Natural killer cell (primary cell): ENCODE data around the gene ANK2. TPM values are rescaled to one million over a fixed set of nuclear protein-coding genes. Genes with fewer than 3 reads are reported as not detected.

Experiments
- ATAC-seq, 3 donors: fragments of 150-1000 bp in 2 of 3; fragments of 200-7000 bp in 1 of 3; cut with Tn5 transposase; 1 replicate in 1 of 3; 2 replicates in 2 of 3; pipeline ENCODE4 v1.10.0; 2021; ENCODE audit warnings: mild to moderate bottlenecking in 2 of 3, moderate library complexity in 2 of 3
- DNase-seq, 2 donors: peaks; one replicate each; pipeline versions ENCODE4 v3.0.0 to v3.0.0-alpha.2; 2013 to 2021; ENCODE audit warnings: mixed read lengths in 1 of 2
- H3K27ac ChIP-seq: one replicate; pipeline ENCODE4 v1.5.1; 2013; ENCODE audit warnings: mild to moderate bottlenecking, low read length
- H3K27me3 ChIP-seq: one replicate; pipeline ENCODE4 v1.6.1; 2013; ENCODE audit warnings: low read length; ENCODE audit not compliant: control insufficient read depth, insufficient read depth
- H3K36me3 ChIP-seq: one replicate; pipeline ENCODE4 v1.6.1; 2013; ENCODE audit warnings: low read length; ENCODE audit not compliant: control insufficient read depth, insufficient read depth
- H3K4me1 ChIP-seq: one replicate; pipeline ENCODE4 v1.6.1; 2013; ENCODE audit warnings: low read length; ENCODE audit not compliant: control insufficient read depth, insufficient read depth
- H3K4me3 ChIP-seq: one replicate; pipeline ENCODE4 v1.5.1; 2013; ENCODE audit warnings: low read length
- H3K9me3 ChIP-seq: one replicate; pipeline ENCODE4 v1.6.1; 2013; ENCODE audit warnings: low read length; ENCODE audit not compliant: control insufficient read depth, insufficient read depth
- H3K27ac Mint-ChIP-seq, 2 donors: one replicate each; pipeline ENCODE4 v1.8.0; 2022; ENCODE audit warnings: mild to moderate bottlenecking in 2 of 2, mixed read lengths in 2 of 2, moderate library complexity in 1 of 2
- H3K27me3 Mint-ChIP-seq, 2 donors: one replicate each; pipeline ENCODE4 v1.8.0; 2022; ENCODE audit warnings: low read depth in 2 of 2, mixed read lengths in 2 of 2
- H3K36me3 Mint-ChIP-seq: one replicate; pipeline ENCODE4 v1.8.0; 2022; ENCODE audit warnings: mixed read lengths
- H3K4me1 Mint-ChIP-seq, 2 donors: one replicate each; pipeline ENCODE4 v1.8.0; 2022; ENCODE audit warnings: mixed read lengths in 2 of 2
- H3K4me3 Mint-ChIP-seq: one replicate; pipeline ENCODE4 v1.8.0; 2022; ENCODE audit warnings: mild to moderate bottlenecking, moderate library complexity, mixed read lengths
- H3K9me3 Mint-ChIP-seq, 2 donors: one replicate each; pipeline ENCODE4 v1.8.0; 2022; ENCODE audit warnings: mixed read lengths in 2 of 2
- CTCF ChIP-seq: fragments of 200-600 bp; IDR thresholded peaks from one replicate; pipeline ENCODE4 v1.8.0; 2022; ENCODE audit warnings: antibody characterized with exemption
- WGBS: methylation state at CpG from one replicate; pipeline ENCODE4 v1.1.7; 2013; ENCODE audit warnings: missing lambda C conversion rate; ENCODE audit not compliant: insufficient coverage; 5-methylcytosine and 5-hydroxymethylcytosine counted together
- intact Hi-C: fragments of 100-400 bp; cut with micrococcal nuclease; formaldehyde crosslinking; loops from one replicate; pipeline ENCODE4 v1.14.2; 2022
- total RNA-seq, 4 donors: library from RNA; stranded (reverse); fragments of 120-200 nt in 1 of 4; gene quantifications; one replicate each; pipeline versions ENCODE4 v1.2.3 to v1.2.4, GENCODE V29; 2013 to 2022

Gene ANK2
- total RNA-seq, 3 donors from 2014 or later (not counting 1 experiment from before 2014, with no cell fraction given), result 0.05 TPM; not detected in 2

GRCh38 chr4:113328514-113328913, 279.1 kb downstream of the ANK2 start:
- Mint-ChIP-seq H3K4me3 (no peak overlapping the region), H3K27me3 (peaks cover 7 to 9% of the 10 kb centered on the region in 2 donors), H3K4me1 (no peaks in the 10 kb centered on the region), H3K9me3 (no peaks in the 10 kb centered on the region), H3K27ac (no peak overlapping the region), H3K36me3 (no peaks in the 10 kb centered on the region)
- ATAC-seq, result no peak
- no peak overlapping the region for H3K4me3 ChIP-seq
- no peak for TF ChIP-seq CTCF
- WGBS, result 96% methylated on average over 2 of the region's 3 CpGs
- DNase-seq, result no peak
- intact Hi-C loops, result no loop called here
- H3K9me3 ChIP-seq, result no peaks in the 10 kb centered on the region
- H3K4me1 ChIP-seq, result no peaks in the 10 kb centered on the region
- H3K27ac ChIP-seq, result no peak overlapping the region
- H3K36me3 ChIP-seq, result no peaks in the 10 kb centered on the region
- no peaks in the 10 kb centered on the region for H3K27me3 ChIP-seq

GRCh38 chr4:113330200-113330599, 280.7 kb downstream of the ANK2 start:
- ATAC-seq, result no peak
- no peak overlapping the region for H3K4me3 ChIP-seq
- no peak for TF ChIP-seq CTCF
- Mint-ChIP-seq H3K27ac (no peak overlapping the region), H3K4me3 (no peak overlapping the region), H3K27me3 (peaks cover 6 to 7% of the 10 kb centered on the region in 2 donors), H3K36me3 (no peaks in the 10 kb centered on the region), H3K9me3 (no peaks in the 10 kb centered on the region), H3K4me1 (no peaks in the 10 kb centered on the region)
- intact Hi-C loops, result no loop called here
- H3K4me1 ChIP-seq, result no peaks in the 10 kb centered on the region
- 91% methylated on average over 12 of the region's 12 CpGs for WGBS
- no peak for DNase-seq
- no peaks in the 10 kb centered on the region for H3K36me3 ChIP-seq
- no peak overlapping the region for H3K27ac ChIP-seq
- H3K27me3 ChIP-seq, result no peaks in the 10 kb centered on the region
- H3K9me3 ChIP-seq, result no peaks in the 10 kb centered on the region

GRCh38 chr4:113331811-113332210, 282.4 kb downstream of the ANK2 start:
- H3K9me3 Mint-ChIP-seq, result no peaks in the 10 kb centered on the region
- H3K36me3 Mint-ChIP-seq, result no peaks in the 10 kb centered on the region
- DNase-seq, result no peak
- H3K9me3 ChIP-seq, result no peaks in the 10 kb centered on the region
- peaks cover 4 to 7% of the 10 kb centered on the region in 2 donors for H3K27me3 Mint-ChIP-seq
- WGBS, result 91% methylated on average over 5 of the region's 6 CpGs
- no peaks in the 10 kb centered on the region for H3K4me1 ChIP-seq
- H3K27me3 ChIP-seq, result no peaks in the 10 kb centered on the region
- no peak overlapping the region for H3K4me3 Mint-ChIP-seq
- H3K36me3 ChIP-seq, result no peaks in the 10 kb centered on the region
- ATAC-seq, result peak in 1 of 3 donors; percentile 21
- no peak overlapping the region for H3K27ac ChIP-seq
- no peak overlapping the region for H3K27ac Mint-ChIP-seq
- H3K4me3 ChIP-seq, result no peak overlapping the region
- intact Hi-C loops, result no loop called here
- TF ChIP-seq CTCF, result no peak
- no peaks in the 10 kb centered on the region for H3K4me1 Mint-ChIP-seq

GRCh38 chr4:113332701-113333100, 283.2 kb downstream of the ANK2 start:
- ATAC-seq, result no peak
- DNase-seq, result no peak
- no peaks in the 10 kb centered on the region for H3K36me3 Mint-ChIP-seq
- Histone ChIP-seq H3K27ac (no peak overlapping the region), H3K4me3 (no peak overlapping the region), H3K4me1 (no peaks in the 10 kb centered on the region), H3K9me3 (no peaks in the 10 kb centered on the region), H3K27me3 (no peaks in the 10 kb centered on the region), H3K36me3 (no peaks in the 10 kb centered on the region)
- intact Hi-C loops, result no loop called here
- no peak for TF ChIP-seq CTCF
- H3K9me3 Mint-ChIP-seq, result no peaks in the 10 kb centered on the region
- 95% methylated on average over 5 of the region's 5 CpGs for WGBS
- H3K27ac Mint-ChIP-seq, result no peak overlapping the region
- H3K27me3 Mint-ChIP-seq, result peaks cover under 1% of the 10 kb centered on the region in 2 donors
- no peaks in the 10 kb centered on the region for H3K4me1 Mint-ChIP-seq
- no peak overlapping the region for H3K4me3 Mint-ChIP-seq
